GM11168 (cell line): ENCODE measurements around the gene TMC8.

ENCODE experiments used
- in situ Hi-C: fragments of 300-500 bp; cut with MboI; formaldehyde crosslinking; loops from one replicate; pipeline ENCODE4 v1.12.0; 2022; ENCODE audit warnings: low sequenced_read_pairs; ENCODE audit not compliant: unreplicated experiment

Gene TMC8

GRCh38 chr17:78147315-78147998, 16.9 kb downstream of the TMC8 start:
- in situ Hi-C loops: no loop called here

GRCh38 chr17:78148286-78149016, 17.9 kb downstream of the TMC8 start:
- in situ Hi-C loops: no loop called here

- in situ Hi-C loops: no loop called here
Observed at GRCh38 chr17:78151514-78152008, 21.0 kb downstream of the TMC8 start.

GRCh38 chr17:78154903-78155811, 24.6 kb downstream of the TMC8 start:
- in situ Hi-C loops: no loop called here

GRCh38 chr17:78159575-78160158, 29.1 kb downstream of the TMC8 start:
- in situ Hi-C loops: no loop called here

GRCh38 chr17:78163881-78164747, 33.5 kb downstream of the TMC8 start:
- in situ Hi-C loops: no loop called here

GRCh38 chr17:78164748-78165607, 34.4 kb downstream of the TMC8 start:
- in situ Hi-C loops: no loop called here

GRCh38 chr17:78166416-78166815, 35.8 kb downstream of the TMC8 start:
- in situ Hi-C loops: no loop called here

GRCh38 chr17:78168242-78168902, 37.8 kb downstream of the TMC8 start, which contains the start of gene SYNGR2:
Gene SYNGR2, plus strand, starts transcription at chr17:78168581. Its CDS starts 36 bp downstream, at chr17:78168617.
- in situ Hi-C loops: no loop called here

- in situ Hi-C loops: no loop called here
Observed at GRCh38 chr17:78168903-78169793, 38.6 kb downstream of the TMC8 start.

- in situ Hi-C loops: loop anchor here (5.0 kb wide), 1 partner anchor 39 kb away; the partner anchor contains the start of gene TMC8
Observed at GRCh38 chr17:78170692-78171590, 40.4 kb downstream of the TMC8 start.

GRCh38 chr17:78171591-78172248, 41.1 kb downstream of the TMC8 start:
- in situ Hi-C loops: loop anchor here (5.0 kb wide), 1 partner anchor 39 kb away; the partner anchor contains the start of gene TMC8

- in situ Hi-C loops: loop anchor here (5.0 kb wide), 1 partner anchor 40 kb away; the partner anchor contains the start of gene TMC8
Observed at GRCh38 chr17:78172249-78173051, 41.9 kb downstream of the TMC8 start.

GRCh38 chr17:78173097-78173715, 42.6 kb downstream of the TMC8 start:
- in situ Hi-C loops: loop anchor here (5.0 kb wide), 1 partner anchor 41 kb away; the partner anchor contains the start of gene TMC8
